HEK293T (cell line): ENCODE data around the gene NPAT.
"Not testable (repeated sequence)": the region's sequence is repeated elsewhere in the genome, so short reads cannot be mapped to it uniquely, and the experiment has no call there.

Source experiments
- CTCF ChIA-PET: fragments of 350-600 bp; formaldehyde crosslinking; extraction: SDS; loops from one replicate; lab custom pipeline; 2021; ENCODE audit warnings: antibody characterized with exemption, inconsistent platforms; lab: Yijun Ruan, JAX
- POLR2A ChIA-PET: fragments of 350-600 bp; formaldehyde crosslinking; extraction: SDS; loops from one replicate; lab custom pipeline; 2020; ENCODE audit warnings: antibody characterized with exemption, inconsistent platforms; lab: Yijun Ruan, JAX
- DNase-seq: peaks from one replicate; pipeline ENCODE4 v3.0.0; 2012; ENCODE audit warnings: mixed read lengths; ENCODE audit errors: extremely low spot score
- ARNT ChIP-seq: fragments of 450-650 bp; IDR thresholded peaks from 2 replicates; pipeline ENCODE4 v1.6.1; 2017; ENCODE audit warnings: mild to moderate bottlenecking
- BHLHE40 ChIP-seq: fragments of 450-650 bp; IDR thresholded peaks from 2 replicates; pipeline ENCODE4 v1.6.1; 2016; ENCODE audit warnings: mild to moderate bottlenecking, moderate library complexity, borderline replicate concordance
- CTBP1 ChIP-seq: fragments of 450-650 bp; IDR thresholded peaks from 2 replicates; pipeline ENCODE4 v1.6.1; 2016; ENCODE audit warnings: borderline replicate concordance
- ELF4 ChIP-seq: fragments of 450-650 bp; IDR thresholded peaks from 2 replicates; pipeline ENCODE4 v1.6.1; 2017; ENCODE audit warnings: antibody characterized with exemption
- FOXA1 ChIP-seq: fragments of 450-650 bp; IDR thresholded peaks from 2 replicates; pipeline ENCODE4 v1.6.1; 2016; ENCODE audit warnings: mild to moderate bottlenecking
- FOXK2 ChIP-seq: fragments of 450-650 bp; IDR thresholded peaks from 2 replicates; pipeline ENCODE4 v1.6.1; 2016; ENCODE audit warnings: mild to moderate bottlenecking
- FOXM1 ChIP-seq: fragments of 450-650 bp; IDR thresholded peaks from 2 replicates; pipeline ENCODE4 v1.6.1; 2017; ENCODE audit warnings: mild to moderate bottlenecking, borderline replicate concordance
- HDGF ChIP-seq: fragments of 450-650 bp; IDR thresholded peaks from 2 replicates; pipeline ENCODE4 v1.6.1; 2017; ENCODE audit warnings: antibody characterized with exemption, borderline replicate concordance
- L3MBTL2 ChIP-seq: fragments of 450-650 bp; conservative IDR thresholded peaks from 2 replicates; pipeline ENCODE4 v1.6.1; 2016; ENCODE audit warnings: mild to moderate bottlenecking
- LEF1 ChIP-seq: fragments of 450-650 bp; IDR thresholded peaks from 2 replicates; pipeline ENCODE4 v1.6.1; 2017; ENCODE audit warnings: mild to moderate bottlenecking, borderline replicate concordance
- NFRKB ChIP-seq: fragments of 450-650 bp; IDR thresholded peaks from 2 replicates; pipeline ENCODE4 v1.6.1; 2016; ENCODE audit warnings: mild to moderate bottlenecking, moderate library complexity
- PKNOX1 ChIP-seq: fragments of 450-650 bp; IDR thresholded peaks from 2 replicates; pipeline ENCODE4 v1.6.1; 2016
- SP1 ChIP-seq: fragments of 450-650 bp; IDR thresholded peaks from 2 replicates; pipeline ENCODE4 v1.6.1; 2017
- SUZ12 ChIP-seq: fragments of 450-650 bp; IDR thresholded peaks from 2 replicates; pipeline ENCODE4 v1.6.1; 2016; ENCODE audit warnings: mild to moderate bottlenecking
- TARDBP ChIP-seq: fragments of 450-650 bp; IDR thresholded peaks from 2 replicates; pipeline ENCODE4 v1.6.1; 2016
- ZNF384 ChIP-seq: fragments of 450-650 bp; IDR thresholded peaks from 2 replicates; pipeline ENCODE4 v1.6.1; 2016

NPAT gene

GRCh38 chr11:108128772-108129171 lies 93.7 kb downstream of the NPAT start:
- ChIA-PET CTCF (no interaction called here), POLR2A (no interaction called here)
- DNase-seq: no peak
- TF ChIP-seq HDGF (no peak), FOXK2 (no peak), PKNOX1 (no peak), NFRKB (no peak), L3MBTL2 (no peak), ZNF384 (no peak), BHLHE40 (no peak), TARDBP (no peak), LEF1 (no peak), CTBP1 (no peak), FOXM1 (no peak), ELF4 (no peak), SP1 (no peak), FOXA1 (no peak)

GRCh38 chr11:108125096-108125495 lies 97.3 kb downstream of the NPAT start:
- TF ChIP-seq FOXA1 (no peak), TARDBP (no peak), FOXM1 (no peak), HDGF (no peak), ELF4 (no peak), NFRKB (no peak), CTBP1 (no peak), L3MBTL2 (no peak), ZNF384 (no peak), BHLHE40 (no peak), ARNT (no peak), SP1 (no peak), PKNOX1 (no peak)
- ChIA-PET POLR2A (no interaction called here), CTCF (interaction anchor here (0.7 to 1.0 kb wide), 2 partner anchors 66 to 128 kb away, joined by 4 read pairs; no protein-coding TSS in a partner anchor)
- no peak for DNase-seq

GRCh38 chr11:108122166-108122628 lies 100.2 kb downstream of the NPAT start:
- CTCF ChIA-PET: no interaction called here
- TF ChIP-seq PKNOX1 (peak; percentile 94), L3MBTL2 (no peak), ZNF384 (no peak), ELF4 (no peak), SUZ12 (no peak), FOXA1 (no peak)
- POLR2A ChIA-PET: interaction anchor here (0.9 to 2.9 kb wide), 2 partner anchors 101 to 113 kb away, joined by 3 to 10 read pairs; partner anchors contain the start of genes ATM, CUL5 and NPAT
- peak; percentile 43 for DNase-seq

- POLR2A ChIA-PET: interaction anchor here (0.9 to 2.9 kb wide), 2 partner anchors 101 to 113 kb away, joined by 3 to 10 read pairs; partner anchors contain the start of genes ATM, CUL5 and NPAT
- peak; percentile 93 for DNase-seq
- peak; percentile 95 for TF ChIP-seq L3MBTL2
- peak; percentile 33; the same call in 1 of the 2 replicates for TF ChIP-seq PKNOX1
- no peak for TF ChIP-seq TARDBP
- peak; percentile 69; the same call in 1 of the 2 replicates for TF ChIP-seq ZNF384
- CTCF ChIA-PET: interaction anchor here (1.0 kb wide), 1 partner anchor 113 kb away, joined by 3 read pairs; the partner anchor contains the start of gene CUL5
These were observed 100.9 kb downstream of the NPAT start, which contains the start of gene ACAT1 for GRCh38 chr11:108121274-108122155. TSS of gene ACAT1 (plus strand) at chr11:108121567. CDS start at chr11:108121607, 40 bp downstream.

- ChIA-PET POLR2A (interaction anchor here (2.9 kb wide), 1 partner anchor 102 kb away, joined by 10 read pairs; the partner anchor contains the start of genes ATM and NPAT), CTCF (interaction anchor here (1.0 kb wide), 1 partner anchor 112 kb away, joined by 3 read pairs; the partner anchor contains the start of gene CUL5)
- DNase-seq: not testable (repeated sequence)
These were observed 101.5 kb downstream of the NPAT start for GRCh38 chr11:108120936-108121273.

GRCh38 chr11:108117746-108118371 lies 104.6 kb downstream of the NPAT start:
- TF ChIP-seq LEF1: no peak
- no peak for TF ChIP-seq ARNT
- no peak for TF ChIP-seq ELF4
- no peak for TF ChIP-seq PKNOX1
- CTCF ChIA-PET: interaction anchor here (0.6 to 1.3 kb wide), 3 partner anchors 109 to 274 kb away, joined by 3 to 4 read pairs (median 3); partner anchors contain the start of gene CUL5
- peak; percentile 26 for DNase-seq
- POLR2A ChIA-PET: no interaction called here
